RWPE2 (cell line): Measurements from ENCODE around the gene KITLG.

Experiments
- ATAC-seq: fragments of 200-7000 bp; cut with Tn5 transposase; 3 replicates; pipeline ENCODE4 v1.9.1; 2021; ENCODE audit warnings: low read depth
- DNase-seq: peaks from one replicate; pipeline ENCODE4 v3.0.0-alpha.2; 2020; ENCODE audit warnings: low spot score
- H3K27ac ChIP-seq: fragments of 450-650 bp; 2 replicates; pipeline ENCODE4 v1.5.1; 2017; ENCODE audit warnings: mild to moderate bottlenecking; ENCODE audit not compliant: poor library complexity, severe bottlenecking
- H3K27me3 ChIP-seq: fragments of 250-450 bp; sonication (Bioruptor Pico); 2 replicates; pipeline ENCODE4 v1.5.1; 2021; ENCODE audit warnings: mild to moderate bottlenecking, moderate library complexity; ENCODE audit not compliant: insufficient read depth, poor library complexity, severe bottlenecking
- H3K36me3 ChIP-seq: fragments of 250-450 bp; sonication (Bioruptor Pico); 2 replicates; pipeline ENCODE4 v1.5.1; 2020; ENCODE audit warnings: low read depth, mild to moderate bottlenecking, moderate library complexity
- H3K4me1 ChIP-seq: fragments of 250-450 bp; sonication (Bioruptor Pico); 2 replicates; pipeline ENCODE4 v1.5.1; 2021; ENCODE audit warnings: mild to moderate bottlenecking, moderate library complexity; ENCODE audit not compliant: insufficient read depth, poor library complexity, severe bottlenecking
- H3K4me3 ChIP-seq: fragments of 250-450 bp; sonication (Bioruptor Pico); 2 replicates; pipeline ENCODE4 v1.5.1; 2021; ENCODE audit warnings: mild to moderate bottlenecking, moderate library complexity; ENCODE audit not compliant: severe bottlenecking
- H3K9me3 ChIP-seq: fragments of 250-450 bp; sonication (Bioruptor Pico); 2 replicates; pipeline ENCODE4 v1.5.1; 2021; ENCODE audit warnings: mild to moderate bottlenecking, moderate library complexity; ENCODE audit not compliant: severe bottlenecking
- TF ChIP-seq, protein P1 (sequence below): fragments of 450-650 bp; IDR thresholded peaks from one replicate; pipeline ENCODE4 v1.5.1; 2017; ENCODE audit warnings: mild to moderate bottlenecking, moderate library complexity; ENCODE audit not compliant: poor library complexity, severe bottlenecking

KITLG gene

DNA sequence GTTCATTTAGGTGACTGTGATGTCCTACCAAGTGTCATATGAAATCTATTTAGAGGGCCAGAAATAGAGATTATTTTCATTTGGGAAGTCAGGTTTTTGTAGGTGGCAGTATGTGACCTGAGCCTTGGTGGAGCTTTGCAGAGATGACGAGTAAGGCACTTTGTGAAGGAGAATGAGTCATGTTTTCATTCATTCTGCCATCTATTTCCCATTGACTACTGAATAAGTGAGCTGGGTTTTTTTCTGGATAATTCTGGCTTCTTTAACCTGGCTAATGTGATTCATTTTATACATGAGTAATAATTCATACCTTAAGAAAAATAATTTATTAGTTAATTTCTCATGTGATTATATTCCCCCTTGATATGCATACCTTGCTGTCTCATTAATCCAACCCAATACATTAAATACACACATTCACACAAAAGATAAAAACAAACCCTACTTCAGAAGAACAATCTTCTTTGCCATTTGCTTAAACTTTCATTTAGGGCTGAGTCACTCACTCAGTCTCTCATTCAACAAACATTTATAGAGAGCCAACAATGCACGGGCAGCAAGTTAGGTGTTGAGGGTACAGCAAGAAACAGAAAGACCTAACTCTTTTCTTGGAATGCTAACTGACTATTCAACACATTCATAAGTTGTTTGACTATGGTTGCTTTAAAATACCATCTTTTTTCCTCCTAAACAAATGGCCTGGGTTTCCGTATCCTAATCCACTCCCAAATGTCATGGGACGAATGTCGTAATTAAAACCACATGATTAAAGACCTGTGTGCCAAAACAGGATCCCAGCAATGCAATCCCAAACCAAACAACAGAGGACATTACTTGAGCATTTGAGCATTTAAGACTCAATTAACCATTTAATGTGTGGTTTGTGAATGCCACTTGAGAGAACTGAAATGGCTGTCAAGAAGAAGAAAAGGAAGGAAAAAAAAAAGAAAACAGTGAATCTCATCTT lies 78.0 kb downstream of the KITLG start:
- no peak overlapping the region for H3K27ac ChIP-seq
- no peak overlapping the region for H3K4me3 ChIP-seq
- H3K4me1 ChIP-seq: no peaks in the 10 kb centered on the region
- TF ChIP-seq, protein P1, sequence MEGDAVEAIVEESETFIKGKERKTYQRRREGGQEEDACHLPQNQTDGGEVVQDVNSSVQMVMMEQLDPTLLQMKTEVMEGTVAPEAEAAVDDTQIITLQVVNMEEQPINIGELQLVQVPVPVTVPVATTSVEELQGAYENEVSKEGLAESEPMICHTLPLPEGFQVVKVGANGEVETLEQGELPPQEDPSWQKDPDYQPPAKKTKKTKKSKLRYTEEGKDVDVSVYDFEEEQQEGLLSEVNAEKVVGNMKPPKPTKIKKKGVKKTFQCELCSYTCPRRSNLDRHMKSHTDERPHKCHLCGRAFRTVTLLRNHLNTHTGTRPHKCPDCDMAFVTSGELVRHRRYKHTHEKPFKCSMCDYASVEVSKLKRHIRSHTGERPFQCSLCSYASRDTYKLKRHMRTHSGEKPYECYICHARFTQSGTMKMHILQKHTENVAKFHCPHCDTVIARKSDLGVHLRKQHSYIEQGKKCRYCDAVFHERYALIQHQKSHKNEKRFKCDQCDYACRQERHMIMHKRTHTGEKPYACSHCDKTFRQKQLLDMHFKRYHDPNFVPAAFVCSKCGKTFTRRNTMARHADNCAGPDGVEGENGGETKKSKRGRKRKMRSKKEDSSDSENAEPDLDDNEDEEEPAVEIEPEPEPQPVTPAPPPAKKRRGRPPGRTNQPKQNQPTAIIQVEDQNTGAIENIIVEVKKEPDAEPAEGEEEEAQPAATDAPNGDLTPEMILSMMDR: no peak
- H3K9me3 ChIP-seq: peaks cover 1% of the 10 kb centered on the region
- DNase-seq (no peak), ATAC-seq (no peak)
- H3K27me3 ChIP-seq: no peaks in the 10 kb centered on the region
- H3K36me3 ChIP-seq: no peaks in the 10 kb centered on the region

DNA sequence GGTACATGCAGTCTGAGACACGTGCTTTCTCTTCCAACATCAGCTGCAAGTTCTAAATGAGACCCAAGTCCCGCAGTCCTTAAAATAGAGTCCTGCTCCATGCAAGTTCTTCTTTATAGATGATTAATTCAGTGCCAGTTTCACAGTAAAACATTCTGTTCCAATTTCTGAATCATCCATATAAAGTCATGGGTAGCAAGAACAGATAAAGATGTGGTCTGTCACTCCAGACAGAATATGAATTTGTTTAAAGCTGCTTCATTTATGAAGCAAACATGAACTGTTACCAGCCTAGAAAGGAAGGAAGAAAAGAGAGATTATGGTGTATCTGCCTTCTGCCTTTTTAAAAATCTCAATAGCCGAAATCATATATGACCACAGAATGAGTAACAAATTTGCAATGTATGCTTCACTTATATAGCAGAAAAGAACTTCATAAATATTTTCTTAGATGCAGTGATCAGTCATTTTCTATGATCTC lies 83.3 kb downstream of the KITLG start:
- no peak for ATAC-seq
- no peak overlapping the region for H3K4me3 ChIP-seq
- no peak for DNase-seq
- no peaks in the 10 kb centered on the region for H3K27me3 ChIP-seq
- no peak overlapping the region for H3K27ac ChIP-seq
- H3K36me3 ChIP-seq: no peaks in the 10 kb centered on the region
- H3K4me1 ChIP-seq: peaks cover 5% of the 10 kb centered on the region
- TF ChIP-seq, protein P1: no peak
- no peaks in the 10 kb centered on the region for H3K9me3 ChIP-seq

DNA sequence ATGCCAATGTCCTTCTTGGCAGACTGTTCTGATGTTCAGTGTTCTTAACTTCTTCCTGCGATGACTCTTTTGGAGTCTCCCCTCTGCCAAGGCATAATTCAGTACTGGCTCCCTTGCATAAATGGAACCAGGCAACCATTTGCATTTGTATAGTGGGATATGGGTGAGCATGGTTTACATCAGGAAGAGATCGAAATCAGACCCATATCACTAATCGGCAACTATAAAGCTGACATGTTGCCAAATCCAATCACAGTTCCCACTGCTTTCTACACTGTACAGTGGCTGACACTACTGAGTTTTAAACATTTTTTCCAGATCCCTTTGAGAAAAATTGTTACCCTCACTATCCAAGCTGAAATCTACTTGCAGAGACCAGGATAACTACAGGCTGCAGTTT lies 83.8 kb downstream of the KITLG start:
- Histone ChIP-seq H3K27ac (no peak overlapping the region), H3K36me3 (no peaks in the 10 kb centered on the region), H3K4me3 (no peak overlapping the region), H3K27me3 (no peaks in the 10 kb centered on the region), H3K9me3 (no peaks in the 10 kb centered on the region), H3K4me1 (peaks cover 5% of the 10 kb centered on the region)
- no peak for DNase-seq
- TF ChIP-seq, protein P1: no peak
- no peak for ATAC-seq

DNA sequence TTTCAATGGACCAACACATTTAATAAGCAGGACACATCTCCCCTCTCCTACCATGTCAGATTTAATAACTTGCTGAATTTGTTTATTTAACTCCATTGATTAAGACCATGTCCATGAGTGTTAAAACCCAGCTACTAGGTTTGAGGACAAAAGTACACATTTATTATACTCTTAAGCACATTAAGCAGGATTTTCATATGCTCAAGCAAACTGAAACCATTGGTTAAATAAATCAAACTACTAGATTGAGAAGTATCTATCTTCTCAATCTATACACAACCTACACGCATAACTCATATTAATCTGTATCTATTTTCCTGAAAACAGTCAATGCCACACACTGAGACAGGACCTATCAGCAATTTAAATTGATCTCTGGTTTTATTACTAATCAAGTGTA lies 85.2 kb downstream of the KITLG start:
- ATAC-seq (no peak), DNase-seq (no peak)
- no peaks in the 10 kb centered on the region for H3K36me3 ChIP-seq
- H3K4me3 ChIP-seq: no peak overlapping the region
- H3K27ac ChIP-seq: no peak overlapping the region
- H3K9me3 ChIP-seq: no peaks in the 10 kb centered on the region
- H3K4me1 ChIP-seq: peaks cover 5% of the 10 kb centered on the region
- TF ChIP-seq, protein P1: no peak
- H3K27me3 ChIP-seq: no peaks in the 10 kb centered on the region

DNA sequence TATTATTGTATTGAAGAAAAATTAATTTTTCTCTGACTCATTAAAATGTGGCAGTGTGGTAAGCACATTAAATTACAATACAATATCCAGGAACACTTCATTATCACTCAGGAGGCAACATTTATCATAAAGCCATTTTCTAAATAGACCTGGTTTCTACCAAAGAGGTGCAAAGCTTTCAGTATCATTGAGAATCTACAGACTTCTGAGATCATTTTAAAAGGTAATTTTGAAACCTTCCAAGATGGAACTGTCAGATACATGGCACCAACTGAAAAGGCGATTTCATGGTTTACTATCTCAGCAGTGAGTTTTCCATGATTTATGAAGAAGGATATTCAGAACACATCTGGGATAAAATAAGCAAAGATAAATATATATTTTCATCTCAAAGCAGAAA lies 85.8 kb downstream of the KITLG start:
- Histone ChIP-seq H3K9me3 (no peaks in the 10 kb centered on the region), H3K27me3 (no peaks in the 10 kb centered on the region), H3K27ac (no peak overlapping the region), H3K4me3 (no peak overlapping the region), H3K36me3 (no peaks in the 10 kb centered on the region), H3K4me1 (peaks cover 5% of the 10 kb centered on the region)
- TF ChIP-seq, protein P1: no peak
- no peak for ATAC-seq
- no peak for DNase-seq
